HG03139 (cell line): Measurements from ENCODE around the gene SCARF2.
"Not testable (repeated sequence)": the region's sequence is repeated elsewhere in the genome, so short reads cannot be mapped to it uniquely, and the experiment has no call there.

Source experiments
- ATAC-seq: cut with Tn5 transposase; IDR thresholded peaks from one replicate; pipeline ENCODE4 v1.9.1; 2021; ENCODE audit not compliant: unreplicated experiment

The SCARF2 gene, protein sequence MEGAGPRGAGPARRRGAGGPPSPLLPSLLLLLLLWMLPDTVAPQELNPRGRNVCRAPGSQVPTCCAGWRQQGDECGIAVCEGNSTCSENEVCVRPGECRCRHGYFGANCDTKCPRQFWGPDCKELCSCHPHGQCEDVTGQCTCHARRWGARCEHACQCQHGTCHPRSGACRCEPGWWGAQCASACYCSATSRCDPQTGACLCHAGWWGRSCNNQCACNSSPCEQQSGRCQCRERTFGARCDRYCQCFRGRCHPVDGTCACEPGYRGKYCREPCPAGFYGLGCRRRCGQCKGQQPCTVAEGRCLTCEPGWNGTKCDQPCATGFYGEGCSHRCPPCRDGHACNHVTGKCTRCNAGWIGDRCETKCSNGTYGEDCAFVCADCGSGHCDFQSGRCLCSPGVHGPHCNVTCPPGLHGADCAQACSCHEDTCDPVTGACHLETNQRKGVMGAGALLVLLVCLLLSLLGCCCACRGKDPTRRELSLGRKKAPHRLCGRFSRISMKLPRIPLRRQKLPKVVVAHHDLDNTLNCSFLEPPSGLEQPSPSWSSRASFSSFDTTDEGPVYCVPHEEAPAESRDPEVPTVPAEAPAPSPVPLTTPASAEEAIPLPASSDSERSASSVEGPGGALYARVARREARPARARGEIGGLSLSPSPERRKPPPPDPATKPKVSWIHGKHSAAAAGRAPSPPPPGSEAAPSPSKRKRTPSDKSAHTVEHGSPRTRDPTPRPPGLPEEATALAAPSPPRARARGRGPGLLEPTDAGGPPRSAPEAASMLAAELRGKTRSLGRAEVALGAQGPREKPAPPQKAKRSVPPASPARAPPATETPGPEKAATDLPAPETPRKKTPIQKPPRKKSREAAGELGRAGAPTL

DNA sequence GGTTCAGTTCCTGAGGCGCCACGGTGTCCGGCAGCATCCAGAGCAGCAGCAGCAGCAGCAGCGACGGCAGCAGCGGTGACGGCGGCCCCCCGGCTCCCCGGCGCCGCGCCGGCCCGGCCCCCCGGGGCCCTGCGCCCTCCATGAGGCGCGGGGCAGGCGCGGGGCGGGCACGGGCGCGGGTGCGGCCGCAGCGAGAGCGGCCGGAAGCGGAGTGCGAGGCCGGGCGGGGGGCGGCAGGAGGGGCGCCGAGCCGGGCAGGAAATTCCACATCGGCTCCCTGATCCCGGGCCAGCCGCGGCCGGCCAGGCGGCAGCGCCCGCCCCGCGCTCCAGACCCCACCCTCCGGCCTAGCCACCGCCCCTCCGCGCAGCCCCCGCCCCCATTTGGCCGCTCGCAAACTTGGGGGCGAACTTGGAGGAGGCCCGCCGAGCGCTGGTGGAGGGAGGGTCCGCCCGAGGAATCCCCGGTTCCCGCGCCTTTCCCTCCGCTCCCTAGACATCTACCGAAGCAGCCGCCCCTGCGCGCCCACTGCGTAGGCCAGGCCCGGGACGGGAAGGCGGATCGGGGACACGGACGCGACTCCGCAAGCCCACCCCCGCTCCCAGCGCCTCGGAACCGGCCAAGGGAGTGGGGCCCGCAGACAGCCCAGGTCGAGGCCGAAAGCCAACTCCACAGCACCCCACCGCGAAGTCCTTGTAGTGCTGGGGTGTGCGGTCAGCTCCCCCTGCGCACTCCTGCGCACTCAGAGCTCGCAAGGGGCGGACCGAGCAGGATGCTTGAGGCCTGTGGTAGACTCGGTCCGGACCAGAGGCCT lies at the start of gene SCARF2:
Gene SCARF2, minus strand, starts transcription at position 213 of the 814 bp plus-strand sequence. Its CDS starts 71 bp downstream, at position 142.
- no peak for ATAC-seq

GRCh38 chr22:20486229-20486628 lies 48.6 kb upstream of the SCARF2 start:
- ATAC-seq = no peak

- ATAC-seq = no peak
Measured at GRCh38 chr22:20484948-20485683, 47.5 kb upstream of the SCARF2 start.

DNA sequence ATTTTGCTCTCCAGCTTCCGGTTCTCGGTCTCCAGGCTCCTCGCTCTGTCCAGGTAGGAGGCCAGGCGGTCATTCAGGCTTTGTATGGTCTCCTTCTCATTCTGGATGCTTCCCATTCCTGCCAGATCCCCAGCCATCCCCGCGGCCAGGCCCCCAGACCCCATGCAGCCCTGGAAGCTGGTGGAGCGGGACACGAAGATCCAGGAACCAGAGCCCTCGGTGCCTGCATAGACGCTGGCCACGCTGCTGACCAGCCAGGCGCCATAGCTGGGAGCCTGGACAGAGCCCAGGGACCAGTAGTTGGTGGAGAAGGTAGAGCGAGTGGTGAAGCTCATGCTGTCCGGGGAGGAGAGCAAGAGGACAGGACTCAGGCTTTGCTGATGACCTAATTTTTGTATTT lies 46.1 kb upstream of the SCARF2 start:
- no peak for ATAC-seq

DNA sequence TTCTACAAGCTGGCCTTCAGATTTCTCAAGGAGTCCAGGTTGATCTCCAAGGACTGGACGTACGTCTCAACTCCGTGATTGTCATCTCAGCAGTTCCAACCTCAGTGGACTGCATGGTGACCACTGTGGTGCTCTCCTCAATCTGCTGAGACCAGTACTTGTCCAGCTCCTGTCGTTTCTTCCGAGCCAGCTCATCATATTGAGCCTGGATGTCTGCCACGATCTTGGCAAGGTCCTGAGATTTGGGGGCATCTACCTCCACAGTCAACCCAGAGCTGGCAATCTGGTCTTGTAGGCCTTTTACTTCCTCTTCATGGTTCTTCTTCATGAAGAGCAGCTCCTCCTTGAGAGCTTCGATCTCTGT lies 45.5 kb upstream of the SCARF2 start:
- ATAC-seq = not testable (repeated sequence)

DNA sequence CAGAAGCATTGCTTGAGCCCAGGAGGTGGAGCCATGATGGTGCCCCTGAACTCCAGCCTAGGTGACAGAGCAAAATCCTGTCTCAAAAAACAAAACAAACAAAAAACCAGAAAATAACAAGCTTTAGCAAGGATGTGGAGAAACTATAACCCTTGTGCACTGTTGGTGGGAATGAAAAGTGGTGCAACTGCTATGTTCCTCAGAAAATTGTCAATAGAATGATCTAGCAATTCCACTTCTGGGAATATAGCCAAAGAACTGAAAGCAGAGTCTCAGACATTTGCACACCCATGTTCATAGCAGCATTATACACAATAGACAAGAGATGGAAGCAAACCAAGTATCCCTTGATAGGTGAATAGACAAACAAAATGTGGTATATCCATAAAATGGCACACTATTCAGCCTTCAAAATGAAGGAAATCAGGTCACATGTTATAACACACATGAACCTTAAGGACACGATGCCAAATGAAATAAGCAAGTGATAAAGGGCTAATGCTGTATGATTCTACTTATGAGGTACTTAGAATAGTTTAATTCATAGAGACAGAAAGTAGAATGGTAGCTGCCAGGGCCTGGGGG lies 42.1 kb upstream of the SCARF2 start:
- no peak for ATAC-seq

DNA sequence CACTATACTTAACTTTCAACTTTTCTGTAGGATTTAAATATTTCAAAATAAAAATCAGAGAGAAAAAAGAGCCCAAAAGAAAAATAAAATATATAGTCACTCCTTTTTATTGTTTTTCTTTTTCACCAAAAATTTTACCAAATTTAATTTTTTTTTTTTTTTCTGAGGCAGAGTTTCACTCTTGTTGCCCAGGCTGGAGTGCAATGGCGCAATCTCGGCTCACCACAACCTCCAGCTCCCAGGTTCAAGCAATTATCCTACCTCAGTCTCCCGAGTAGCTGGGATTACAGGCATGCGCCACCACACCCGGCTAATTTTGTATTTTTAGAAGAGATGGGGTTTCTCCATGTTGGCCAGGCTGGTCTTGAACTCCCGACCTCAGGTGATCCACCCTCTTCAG lies 40.4 kb upstream of the SCARF2 start:
- ATAC-seq = not testable (repeated sequence)

- ATAC-seq = not testable (repeated sequence)
Measured at GRCh38 chr22:20475569-20475968, 37.9 kb upstream of the SCARF2 start.

DNA sequence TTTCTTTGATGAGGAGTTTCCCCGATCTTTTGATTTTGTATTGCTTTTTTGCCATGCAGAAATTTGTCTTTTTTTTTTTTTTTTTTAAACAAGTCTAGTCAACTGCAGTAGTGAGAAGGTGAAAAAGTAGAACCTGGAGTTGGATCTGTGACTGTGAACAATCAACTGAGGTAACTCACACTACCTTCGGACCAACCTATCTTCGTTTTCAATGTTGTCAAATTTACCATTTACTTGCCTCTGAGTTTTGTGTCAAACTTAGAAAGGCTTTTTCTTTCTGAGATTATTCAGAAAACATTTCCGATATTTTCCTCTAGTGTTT lies 37.5 kb upstream of the SCARF2 start:
- no peak for ATAC-seq

- no peak for ATAC-seq
Measured at GRCh38 chr22:20472629-20473442, 35.2 kb upstream of the SCARF2 start.

DNA sequence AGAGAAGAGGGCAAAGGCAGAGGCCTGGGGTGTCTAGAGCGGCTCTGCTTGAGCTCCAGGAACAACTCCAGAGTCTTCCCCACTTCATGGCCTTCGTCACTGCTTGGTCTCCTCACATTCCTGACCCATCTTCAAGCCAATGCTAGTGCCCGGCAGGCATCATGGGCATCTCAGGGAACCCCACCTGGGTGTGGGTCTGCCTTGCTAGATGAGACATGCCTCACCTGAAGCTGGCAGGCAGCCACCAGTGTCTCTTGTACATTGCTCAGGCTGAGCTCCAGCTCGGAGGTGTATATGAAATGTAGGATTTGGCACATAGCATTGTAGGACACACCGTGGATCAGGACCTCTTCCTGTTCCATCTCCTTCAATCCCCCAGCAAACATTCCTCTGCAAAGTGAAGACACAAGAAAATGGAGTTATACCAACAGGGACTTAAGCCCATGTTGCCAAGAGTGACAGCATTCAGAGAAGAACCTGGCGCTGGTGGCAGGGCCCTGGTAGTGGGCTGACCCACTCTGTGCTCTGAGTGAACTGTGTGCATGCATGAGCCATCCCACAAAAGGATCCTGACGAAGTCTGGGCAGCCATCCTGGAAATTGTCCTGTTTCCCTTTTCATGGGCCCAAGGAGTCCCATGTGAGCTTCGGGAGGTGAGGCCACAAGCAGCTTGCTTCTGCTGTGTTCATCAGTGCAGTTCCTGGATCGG lies 33.7 kb upstream of the SCARF2 start:
- no peak for ATAC-seq

DNA sequence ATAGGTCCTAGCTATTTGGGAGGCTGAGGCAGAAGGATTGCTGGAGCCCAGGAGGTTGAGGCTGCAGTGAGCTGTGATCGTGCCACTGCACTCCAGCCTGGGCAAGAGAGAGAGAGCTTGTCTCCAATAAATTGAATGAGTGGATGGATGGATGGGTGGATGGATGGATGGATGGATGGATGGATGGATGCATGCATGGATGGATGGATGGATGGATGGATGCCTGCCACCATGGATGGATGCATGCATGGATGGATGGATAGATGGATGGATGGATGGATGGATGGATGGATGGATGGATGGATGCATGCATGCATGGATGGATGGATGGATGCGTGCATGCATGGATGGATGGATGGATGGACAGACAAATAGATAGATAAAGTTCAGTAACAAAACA lies 32.9 kb upstream of the SCARF2 start:
- not testable (repeated sequence) for ATAC-seq

DNA sequence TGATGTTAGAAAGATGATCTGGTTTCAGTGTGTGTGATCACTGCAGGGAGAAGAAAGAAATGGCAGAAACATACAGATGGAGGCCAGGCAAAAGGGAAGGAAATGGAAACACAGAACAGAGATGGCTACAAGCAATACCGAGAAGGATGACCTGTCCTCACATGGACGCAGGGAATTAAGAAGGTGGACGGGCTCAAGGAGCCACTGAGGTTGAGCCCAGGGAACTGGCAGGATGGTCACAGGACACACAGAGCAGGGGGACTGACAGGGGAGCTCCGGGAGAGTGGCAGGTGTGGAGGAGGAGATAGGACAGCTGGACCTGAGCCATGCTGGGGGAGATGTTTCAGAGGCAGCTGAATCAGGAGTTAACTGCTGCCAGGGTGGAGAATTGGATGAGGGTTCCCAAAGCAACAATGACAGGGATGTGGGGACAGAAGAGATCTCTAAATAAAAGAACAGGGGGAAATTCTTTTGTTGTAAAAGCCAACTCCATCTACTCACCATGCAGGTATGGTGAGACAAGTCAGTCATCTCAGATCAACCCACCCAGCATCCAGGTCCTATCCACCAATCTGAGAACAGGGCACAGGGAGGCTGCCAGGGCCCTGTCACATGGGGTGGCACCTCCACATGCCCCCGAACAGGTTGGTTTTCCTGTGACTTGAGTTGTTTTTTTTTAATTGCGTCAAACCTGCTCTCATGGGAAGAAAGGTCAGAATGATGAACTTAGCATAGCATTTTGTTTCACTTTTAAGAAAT lies 31.7 kb upstream of the SCARF2 start:
- ATAC-seq = no peak

DNA sequence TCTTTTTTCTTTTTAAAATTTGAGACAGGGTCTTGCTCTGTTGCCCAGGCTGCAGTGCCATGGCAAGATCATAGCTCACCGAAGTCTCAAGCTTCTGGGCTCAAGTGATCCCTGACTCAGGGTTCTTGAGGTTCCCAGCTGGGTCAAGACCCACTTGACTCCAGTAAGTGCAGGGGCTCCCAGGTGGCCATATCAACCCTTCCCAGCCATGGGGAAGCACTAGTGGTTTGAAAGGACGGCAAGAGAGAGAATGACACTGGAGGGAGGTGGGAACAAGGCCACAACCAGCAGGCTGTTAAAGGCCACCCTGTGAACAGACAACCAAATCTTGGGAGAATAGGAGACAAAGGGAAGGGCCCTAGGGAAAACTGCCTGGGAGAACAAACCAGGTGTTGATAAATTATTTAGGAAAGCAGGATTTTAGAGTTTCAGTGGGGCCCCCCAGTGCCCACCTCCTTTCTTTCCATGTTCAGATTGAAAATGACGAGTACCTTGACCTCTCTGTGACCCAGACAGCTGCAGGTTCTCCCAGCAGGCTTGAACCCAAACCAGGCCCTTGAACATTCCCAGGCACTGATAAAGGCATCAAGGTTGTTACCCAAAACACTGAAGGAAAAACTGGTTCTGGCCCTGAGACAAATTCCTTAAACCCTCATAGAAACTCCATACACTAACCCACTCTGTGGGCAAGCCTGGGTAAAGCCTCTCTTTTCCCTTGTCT lies 29.2 kb upstream of the SCARF2 start:
- no peak for ATAC-seq

GRCh38 chr22:20465759-20466077 lies 28.1 kb upstream of the SCARF2 start:
- no peak for ATAC-seq

DNA sequence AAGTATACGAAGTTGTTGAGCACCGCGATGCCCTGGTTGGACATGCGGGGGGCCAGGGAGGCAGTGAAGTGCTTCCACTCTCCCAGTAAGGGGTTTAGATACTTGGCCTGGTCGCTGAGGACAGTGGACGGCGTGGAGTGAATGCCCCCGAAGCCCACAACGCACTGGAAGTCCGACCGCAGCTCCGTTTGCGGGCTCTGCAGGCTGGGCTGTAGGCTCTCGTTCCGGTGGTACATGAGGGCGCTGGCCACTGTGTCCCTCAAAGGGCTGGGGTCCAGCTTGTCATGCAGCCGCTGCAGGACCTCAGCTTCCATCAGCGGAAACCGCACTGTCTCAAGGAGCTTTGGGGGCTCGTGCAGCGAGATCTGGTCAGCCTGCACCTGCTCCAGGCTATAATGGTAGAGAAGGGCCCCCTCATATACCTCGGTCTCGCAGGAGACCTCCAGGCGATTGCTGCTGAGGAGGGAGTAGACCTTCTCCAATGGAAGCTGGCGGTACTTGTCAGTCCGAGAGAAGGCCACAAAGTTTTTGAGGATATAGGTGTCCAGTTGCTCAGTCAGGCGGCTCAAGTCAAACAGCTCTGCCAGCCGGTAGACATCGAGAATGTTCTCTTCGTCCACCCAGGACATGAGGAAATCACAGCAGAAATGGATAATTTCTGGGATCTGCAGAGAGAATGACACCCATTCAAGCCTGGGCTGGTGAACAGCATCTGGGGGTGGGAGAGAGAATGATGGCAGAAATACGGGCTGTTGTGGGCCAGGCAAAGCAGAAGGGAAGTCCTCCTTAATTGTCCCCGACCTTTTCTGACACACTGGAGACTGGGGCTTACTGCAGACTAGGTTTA lies 27.5 kb upstream of the SCARF2 start:
- ATAC-seq = no peak

DNA sequence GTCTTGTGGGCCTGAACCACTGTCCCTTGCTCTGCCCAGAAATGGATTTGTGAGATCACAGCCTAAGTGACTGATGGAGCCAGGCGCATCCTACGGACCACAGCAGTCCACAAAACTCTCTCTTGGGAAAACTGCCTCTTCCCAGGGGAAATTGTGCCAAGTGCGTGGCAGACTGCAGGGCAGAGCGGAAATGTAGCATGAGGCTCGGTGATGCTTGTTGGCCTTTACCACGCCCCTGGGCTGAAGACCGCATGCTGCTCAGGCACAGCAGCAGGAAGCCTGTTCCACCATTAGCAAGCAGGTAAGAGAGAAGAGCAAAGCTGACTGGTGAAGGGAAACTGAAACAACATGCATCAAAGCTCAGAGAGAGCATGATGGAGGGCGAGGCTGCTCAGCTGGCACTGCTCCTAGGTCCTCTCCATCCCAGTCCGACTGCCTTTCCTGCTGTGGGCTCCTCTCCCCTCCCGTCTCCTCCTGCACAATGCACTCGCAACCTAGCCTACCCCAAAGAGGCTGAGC lies 26.5 kb upstream of the SCARF2 start:
- ATAC-seq = no peak
